ENCODE results near the gene FNIP1.

GRCh38 chr5:131694926-131695325 lies 101.9 kb downstream of the FNIP1 start:
- TF ChIP-seq POLR2AphosphoS5 (IDR thresholded peaks at IDR 0.05) (no peak), POLR2A (IDR thresholded peaks at IDR 0.05) (no peak), CTCF (IDR thresholded peaks at IDR 0.05) (no peak), EP300 (IDR thresholded peaks at IDR 0.05) (no peak)

Measured in stomach (tissue), 4 donors.